HG03025 (cell line): Measurements from ENCODE around the gene OR4Q2.
"Not testable (repeated sequence)": the region's sequence is repeated elsewhere in the genome, so short reads cannot be mapped to it uniquely, and the experiment has no call there.

Experiments
- ATAC-seq: cut with Tn5 transposase; IDR thresholded peaks from one replicate; pipeline ENCODE4 v1.9.1; 2021; ENCODE audit warnings: mild to moderate bottlenecking, moderate library complexity; ENCODE audit not compliant: unreplicated experiment, low FRiP score

The OR4Q2 gene

GRCh38 chr14:20001863-20002262 is at the start of gene OR4Q2:
Gene OR4Q2, plus strand, starts transcription at chr14:20002163.
- ATAC-seq: no peak

DNA sequence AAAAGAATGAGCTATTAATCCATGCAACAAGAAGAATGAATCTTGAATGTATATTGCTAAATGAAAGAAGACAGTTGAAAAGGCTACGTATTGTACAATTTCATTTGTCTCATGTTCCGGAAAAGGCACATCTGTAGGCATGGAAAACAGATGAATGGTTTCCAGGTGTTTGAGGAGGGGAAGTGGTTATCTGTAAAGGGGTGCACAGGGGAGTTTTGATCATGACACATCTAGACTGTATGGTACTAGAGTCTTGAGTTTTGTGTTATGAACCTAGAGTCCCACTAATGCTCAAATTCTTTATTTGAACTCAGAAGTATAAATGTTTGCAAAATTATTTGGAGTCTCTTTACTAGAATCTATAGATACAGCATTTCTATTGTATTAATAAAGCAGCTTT is 32.2 kb upstream of the OR4Q2 start:
- ATAC-seq: not testable (repeated sequence)

- ATAC-seq: no peak
These were observed 27.1 kb upstream of the OR4Q2 start for GRCh38 chr14:19974844-19975243.

GRCh38 chr14:19975291-19975690 is 26.7 kb upstream of the OR4Q2 start, which contains the start of gene OR4K15:
Gene OR4K15, plus strand, starts transcription at chr14:19975591. Its CDS starts 0 bp downstream, at chr14:19975591.
- ATAC-seq: no peak

- no peak for ATAC-seq
These were observed 8.5 kb upstream of the OR4Q2 start for GRCh38 chr14:19993438-19993837.

DNA sequence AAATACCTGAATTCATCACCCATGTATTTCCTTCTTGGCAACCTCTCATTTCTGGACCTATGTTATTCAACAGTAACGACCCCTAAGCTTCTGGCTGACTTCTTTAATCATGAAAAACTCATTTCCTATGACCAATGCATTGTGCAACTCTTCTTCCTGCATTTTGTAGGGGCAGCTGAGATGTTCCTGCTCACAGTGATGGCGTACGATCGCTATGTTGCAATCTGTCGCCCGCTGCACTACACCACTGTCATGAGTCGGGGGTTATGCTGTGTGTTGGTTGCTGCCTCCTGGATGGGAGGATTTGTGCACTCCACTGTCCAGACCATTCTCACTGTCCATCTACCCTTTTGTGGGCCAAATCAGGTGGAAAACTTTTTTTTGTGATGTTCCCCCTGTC is 356 bp downstream of the OR4Q2 start:
- no peak for ATAC-seq

GRCh38 chr14:20008156-20008555 is 6.2 kb downstream of the OR4Q2 start:
- no peak for ATAC-seq

- ATAC-seq: no peak
These were observed 17.4 kb downstream of the OR4Q2 start, which contains the start of gene OR4K14 for GRCh38 chr14:20019257-20019865. Gene OR4K14, minus strand, starts transcription at chr14:20019307. Its CDS starts 4,114 bp downstream, at chr14:20015193.

DNA sequence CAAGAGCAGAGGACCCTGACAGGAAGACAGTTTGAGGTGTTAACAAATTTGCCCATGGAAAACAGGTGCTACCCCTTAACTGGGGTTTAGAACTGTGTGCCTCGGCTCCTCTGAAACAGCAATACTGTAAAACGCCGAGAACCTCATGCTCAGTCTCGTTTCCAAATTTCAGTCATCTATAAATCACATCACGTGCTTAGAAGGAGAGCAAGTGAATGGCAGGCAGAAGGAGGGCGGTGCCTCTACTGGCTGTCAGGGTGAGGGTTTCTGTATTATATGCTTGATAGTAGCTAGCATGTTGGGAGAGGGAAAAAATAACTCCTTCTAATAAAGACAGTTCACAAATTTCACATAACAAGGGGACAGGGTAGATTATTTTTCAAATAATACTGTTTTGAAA is 29.1 kb downstream of the OR4Q2 start:
- no peak for ATAC-seq

- no peak for ATAC-seq
These were observed 33.5 kb downstream of the OR4Q2 start for GRCh38 chr14:20035449-20035848.

DNA sequence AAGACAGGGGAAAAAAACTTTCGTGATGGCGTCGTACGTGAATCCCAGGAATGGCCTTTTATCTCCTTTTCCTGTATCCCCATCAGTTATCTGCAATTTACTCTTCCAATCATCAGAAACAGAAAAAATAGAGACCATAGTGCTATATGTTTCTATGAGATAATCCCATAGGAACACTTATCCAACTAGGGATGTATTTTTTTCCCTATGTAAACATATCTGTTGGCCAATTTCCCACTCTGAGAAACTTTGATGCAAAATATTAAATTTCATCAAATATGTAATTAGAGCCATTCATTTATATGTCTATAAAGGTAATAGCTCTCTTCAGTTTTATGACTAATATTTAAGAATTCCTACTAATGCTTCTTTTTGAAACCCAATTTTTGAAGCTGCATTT is 34.0 kb downstream of the OR4Q2 start, which contains the start of gene OR4K13:
Gene OR4K13, minus strand, starts transcription at position 101 of the 400 bp plus-strand sequence. CDS start 1,280 bp downstream, outside the sequence.
- no peak for ATAC-seq

DNA sequence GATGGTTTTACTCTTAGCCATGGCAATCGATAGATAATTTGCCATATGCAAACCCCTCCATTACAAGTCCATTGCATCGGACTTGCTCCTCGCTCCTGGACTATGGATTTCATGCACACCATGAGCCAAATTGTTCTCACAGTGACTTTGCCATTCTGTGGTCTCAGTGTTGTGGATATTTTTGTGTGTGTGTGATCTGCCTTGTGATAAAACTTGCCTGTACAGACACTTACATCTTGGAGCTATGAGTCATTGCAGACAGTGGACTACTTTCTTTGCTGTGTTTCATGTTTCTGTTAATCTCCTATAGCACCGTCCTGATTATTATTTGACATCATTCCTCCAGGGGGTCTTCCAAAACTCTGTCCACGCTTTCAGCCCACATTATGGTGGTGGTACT is 42.3 kb downstream of the OR4Q2 start:
- no peak for ATAC-seq

GRCh38 chr14:20048202-20048601 is 46.2 kb downstream of the OR4Q2 start:
- ATAC-seq: no peak
